ENCODE measurements around the gene SHLD1.

DNA sequence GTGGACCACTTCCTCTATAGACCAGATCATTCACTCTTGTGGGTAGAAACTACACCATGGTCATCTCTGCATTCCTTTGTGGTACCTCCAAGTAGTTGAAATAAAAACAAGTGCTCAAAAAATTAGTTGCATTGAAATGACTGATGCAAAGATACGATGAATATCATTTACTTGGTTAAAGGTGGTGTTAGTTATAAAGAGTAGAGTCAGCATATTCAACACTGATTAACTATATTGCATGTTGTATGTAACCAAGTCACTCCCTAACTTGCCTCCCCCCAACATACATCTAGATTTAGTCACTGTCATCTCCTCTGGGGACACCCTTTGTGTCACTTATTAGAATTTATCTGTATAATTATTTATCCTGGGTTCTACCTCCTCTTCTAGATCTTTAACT is 77.7 kb downstream of the SHLD1 start:
- TF ChIP-seq SUZ12 (IDR thresholded peaks at IDR 0.05; ENCODE audit: extremely low read depth, insufficient read depth, insufficient read length) (no peak), ZNF274 (IDR thresholded peaks at IDR 0.05; ENCODE audit: low read depth, low read length) (no peak), YY1 (IDR thresholded peaks at IDR 0.05; ENCODE audit: insufficient read depth, insufficient read length) (no peak)
